K562 (cell line): ENCODE data around the gene TPSAB1. TPM values are rescaled to one million over a fixed set of nuclear protein-coding genes. Genes with fewer than 3 reads are reported as not detected.

Experiments used
- CBX5 ChIP-seq: IDR thresholded peaks from 2 replicates; pipeline ENCODE4 v1.6.1; 2014; ENCODE audit warnings: low read depth, borderline replicate concordance
- CUX1 ChIP-seq: fragments of 200-800 bp; sonication (Bioruptor generic); IDR thresholded peaks from 2 replicates; pipeline ENCODE4 v1.6.1; 2016; ENCODE audit warnings: missing genetic modification characterization, missing compliant biosample characterization
- EHMT2 ChIP-seq: fragments of 450-650 bp; IDR thresholded peaks from 2 replicates; pipeline ENCODE4 v1.6.1; 2018; ENCODE audit warnings: antibody characterized with exemption
- ETV5 ChIP-seq: sonication (generic); formaldehyde crosslinking; IDR thresholded peaks from 2 replicates; pipeline ENCODE4 v1.4.0; 2020; ENCODE audit warnings: low read depth, mild to moderate bottlenecking, missing genetic modification reagents
- HMGN3 ChIP-seq: IDR thresholded peaks from 2 replicates; pipeline ENCODE4 v1.6.1; 2011; ENCODE audit warnings: borderline replicate concordance, low read depth, mild to moderate bottlenecking, mixed read lengths, low read length; ENCODE audit not compliant: insufficient read length; ENCODE audit errors: extremely low read depth
- MGA ChIP-seq: fragments of 450-650 bp; IDR thresholded peaks from 2 replicates; pipeline ENCODE4 v1.6.1; 2016; ENCODE audit warnings: mild to moderate bottlenecking, moderate library complexity
- MTA1 ChIP-seq: fragments of 450-650 bp; IDR thresholded peaks from 2 replicates; pipeline ENCODE4 v1.6.1; 2017; ENCODE audit warnings: borderline replicate concordance
- ZBTB7A ChIP-seq: IDR thresholded peaks from 2 replicates; pipeline ENCODE4 v1.6.1; 2011; ENCODE audit warnings: low read depth, mild to moderate bottlenecking, low read length, moderate library complexity, borderline replicate concordance; ENCODE audit not compliant: control insufficient read depth
- polyA plus RNA-seq, 8 experiments: library from polyadenylated mRNA; depleted of rRNA in 4 of 8; stranded (reverse) in 5 of 8; unstranded in 3 of 8; fragments of >200 nt; fragmentation: Nextera tagmentation in 2 of 8; fragmentation: Illumina TruSeq in 1 of 8; extraction: Ambion mirVana in 2 of 8; extraction: Trizol in 1 of 8; gene quantifications; 2 replicates each; pipeline versions ENCODE4 v1.2.1 to v1.2.3, GENCODE V29; 2011 to 2014; ENCODE audit warnings: inconsistent platforms in 1 of 8, missing spikeins in 1 of 8
- total RNA-seq, 7 experiments: library from RNA; depleted of rRNA in 6 of 7; stranded (reverse); fragments of >200 nt in 6 of 7; fragmentation: Illumina TruSeq in 2 of 7; extraction: Trizol in 2 of 7; gene quantifications; 2 replicates each; pipeline versions ENCODE4 v1.2.1 to v1.2.3, GENCODE V29; 2011 to 2021; ENCODE audit warnings: low replicate concordance in 1 of 7
- TF ChIP-seq, protein P1 (sequence below): fragments of 450-650 bp; formaldehyde crosslinking; IDR thresholded peaks from 2 replicates; pipeline ENCODE4 v1.4.0; 2022; ENCODE audit warnings: mild to moderate bottlenecking, moderate library complexity

Gene TPSAB1
- total and polyA plus RNA-seq, 9 of the 15 experiments (the other 6 are each of a cell fraction or from before 2014, with no cell fraction given), result not detected

DNA sequence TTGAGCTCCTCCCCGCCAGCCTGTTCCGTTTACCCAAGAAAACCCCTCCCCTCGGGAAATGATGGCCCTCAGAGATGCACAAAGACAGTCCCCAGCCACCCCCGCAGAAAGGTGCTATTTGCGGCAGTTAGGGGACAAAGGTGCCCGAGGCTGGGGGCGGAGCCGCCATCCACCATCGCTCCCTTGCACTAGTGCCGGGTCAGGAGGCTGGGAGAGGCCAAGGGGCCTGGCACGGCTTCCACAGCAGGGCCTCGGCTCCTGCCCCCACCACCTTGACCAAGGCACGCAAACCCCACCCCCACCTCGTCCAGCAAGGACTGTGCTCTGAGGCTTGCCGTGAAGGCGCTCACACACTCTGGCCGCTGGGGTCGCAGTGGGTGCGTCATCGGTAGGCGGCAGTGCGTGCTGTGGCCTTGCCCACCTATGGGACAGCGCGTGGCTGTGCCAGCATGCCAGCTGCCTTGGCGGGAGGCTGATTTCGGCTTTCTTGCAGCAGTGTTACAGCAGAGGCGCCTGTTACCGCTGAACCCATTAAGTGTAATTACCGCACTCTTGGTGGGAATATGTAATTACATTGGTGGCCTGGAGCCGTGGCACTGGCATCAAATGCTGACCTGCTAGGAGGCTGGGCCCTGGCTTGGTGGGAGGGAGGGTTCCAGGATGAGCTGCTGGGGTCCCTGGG lies 47.2 kb upstream of the TPSAB1 start (continued):
- TF ChIP-seq, protein P1, sequence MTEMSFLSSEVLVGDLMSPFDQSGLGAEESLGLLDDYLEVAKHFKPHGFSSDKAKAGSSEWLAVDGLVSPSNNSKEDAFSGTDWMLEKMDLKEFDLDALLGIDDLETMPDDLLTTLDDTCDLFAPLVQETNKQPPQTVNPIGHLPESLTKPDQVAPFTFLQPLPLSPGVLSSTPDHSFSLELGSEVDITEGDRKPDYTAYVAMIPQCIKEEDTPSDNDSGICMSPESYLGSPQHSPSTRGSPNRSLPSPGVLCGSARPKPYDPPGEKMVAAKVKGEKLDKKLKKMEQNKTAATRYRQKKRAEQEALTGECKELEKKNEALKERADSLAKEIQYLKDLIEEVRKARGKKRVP (CRISPR knock-in tag), result no peak
- TF ChIP-seq ETV5 (CRISPR knock-in tag) (no peak), CUX1 (CRISPR knock-in tag) (no peak), MGA (peak; percentile 25; the same call in 1 of the 2 replicates), MTA1 (peak; percentile 78; the same call in 1 of the 2 replicates), CBX5 (no peak), HMGN3 (no peak), EHMT2 (0 out of 2 replicates have a peak, but pooled peaks have one; percentile 20), ZBTB7A (peak; percentile 62; the same call in 1 of the 2 replicates)
